Hepatocyte (in vitro differentiated cells): Measurements from ENCODE around the gene OTUD4.

Experiments used
- EZH2 ChIP-seq: fragments of 200-600 bp; sonication (generic); IDR thresholded peaks from 2 replicates; pipeline ENCODE4 v1.6.1; 2016; ENCODE audit warnings: antibody characterized with exemption, mild to moderate bottlenecking, borderline replicate concordance
- EZH2phosphoT487 ChIP-seq: fragments of 200-600 bp; sonication (generic); IDR thresholded peaks from one replicate; pipeline ENCODE4 v1.6.1; 2018; ENCODE audit warnings: antibody characterized with exemption, mild to moderate bottlenecking, low read depth, moderate library complexity; ENCODE audit not compliant: unreplicated experiment, severe bottlenecking
- TF ChIP-seq, protein P1 (sequence below): fragments of 200-600 bp; sonication (generic); IDR thresholded peaks from 2 replicates; pipeline ENCODE4 v1.5.1; 2016; ENCODE audit warnings: antibody characterized with exemption, mild to moderate bottlenecking; ENCODE audit not compliant: poor library complexity

GRCh38 chr4:145161549-145161948 lies 18.8 kb downstream of the OTUD4 start:
- TF ChIP-seq, protein P1, sequence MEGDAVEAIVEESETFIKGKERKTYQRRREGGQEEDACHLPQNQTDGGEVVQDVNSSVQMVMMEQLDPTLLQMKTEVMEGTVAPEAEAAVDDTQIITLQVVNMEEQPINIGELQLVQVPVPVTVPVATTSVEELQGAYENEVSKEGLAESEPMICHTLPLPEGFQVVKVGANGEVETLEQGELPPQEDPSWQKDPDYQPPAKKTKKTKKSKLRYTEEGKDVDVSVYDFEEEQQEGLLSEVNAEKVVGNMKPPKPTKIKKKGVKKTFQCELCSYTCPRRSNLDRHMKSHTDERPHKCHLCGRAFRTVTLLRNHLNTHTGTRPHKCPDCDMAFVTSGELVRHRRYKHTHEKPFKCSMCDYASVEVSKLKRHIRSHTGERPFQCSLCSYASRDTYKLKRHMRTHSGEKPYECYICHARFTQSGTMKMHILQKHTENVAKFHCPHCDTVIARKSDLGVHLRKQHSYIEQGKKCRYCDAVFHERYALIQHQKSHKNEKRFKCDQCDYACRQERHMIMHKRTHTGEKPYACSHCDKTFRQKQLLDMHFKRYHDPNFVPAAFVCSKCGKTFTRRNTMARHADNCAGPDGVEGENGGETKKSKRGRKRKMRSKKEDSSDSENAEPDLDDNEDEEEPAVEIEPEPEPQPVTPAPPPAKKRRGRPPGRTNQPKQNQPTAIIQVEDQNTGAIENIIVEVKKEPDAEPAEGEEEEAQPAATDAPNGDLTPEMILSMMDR = no peak
- no peak for TF ChIP-seq EZH2phosphoT487
- TF ChIP-seq EZH2 = no peak
